CD4-positive, alpha-beta T cell (primary cell): ENCODE data around the gene TEX35. TPM values are rescaled to one million over a fixed set of nuclear protein-coding genes. Genes with fewer than 3 reads are reported as not detected.
A peak's percentile ranks its signal among the peaks of the same experiment; 100 is the strongest.

Experiments
- ATAC-seq: fragments of 200-7000 bp; cut with Tn5 transposase; one replicate; pipeline ENCODE4 v1.10.0; 2022; ENCODE audit warnings: mild to moderate bottlenecking; ENCODE audit not compliant: poor library complexity
- CTCF ChIA-PET: fragments of 350-600 bp; sonication (Branson Sonifier 250); formaldehyde crosslinking; loops from one replicate; lab custom pipeline; 2021; ENCODE audit warnings: antibody characterized with exemption, inconsistent platforms; lab: Charles Lee
- POLR2A ChIA-PET: fragments of 350-600 bp; sonication (Branson Sonifier 250); formaldehyde crosslinking; loops from one replicate; lab custom pipeline; 2021; ENCODE audit warnings: antibody characterized with exemption, inconsistent platforms; lab: Charles Lee
- DNase-seq, 14 experiments: peaks; one replicate each; pipeline ENCODE4 v3.0.0-alpha.2; 2013 to 2020; ENCODE audit warnings: mixed read lengths in 2 of 14
- H3K27ac ChIP-seq, 2 donors: one replicate each; pipeline versions ENCODE4 v1.5.1 to v1.7.0; 2013; ENCODE audit warnings: low read length in 2 of 2, low read depth in 1 of 2, mild to moderate bottlenecking in 1 of 2
- H3K27me3 ChIP-seq, 2 experiments: 1 replicate in 1 of 2; 2 replicates in 1 of 2; pipeline versions ENCODE4 v1.6.1 to v1.7.0; 2013; ENCODE audit warnings: low read length in 2 of 2, control low read depth in 1 of 2, mild to moderate bottlenecking in 1 of 2, moderate library complexity in 1 of 2; ENCODE audit not compliant: insufficient read depth in 2 of 2, control insufficient read depth in 1 of 2
- H3K36me3 ChIP-seq: one replicate; pipeline ENCODE4 v1.6.1; 2013; ENCODE audit warnings: low read length, control low read depth; ENCODE audit not compliant: insufficient read depth
- H3K4me1 ChIP-seq: one replicate; pipeline ENCODE4 v1.6.1; 2013; ENCODE audit warnings: low read length, control low read depth; ENCODE audit not compliant: insufficient read depth
- H3K4me3 ChIP-seq: one replicate; pipeline ENCODE4 v1.5.1; 2013; ENCODE audit warnings: mild to moderate bottlenecking, low read length, moderate library complexity
- H3K9me3 ChIP-seq, 2 experiments: 1 replicate in 1 of 2; 2 replicates in 1 of 2; pipeline versions ENCODE4 v1.6.1 to v1.7.0; 2013; ENCODE audit warnings: low read length in 2 of 2, mild to moderate bottlenecking in 2 of 2, control low read depth in 1 of 2, moderate library complexity in 1 of 2; ENCODE audit not compliant: control insufficient read depth in 1 of 2, insufficient read depth in 1 of 2
- H3K27ac Mint-ChIP-seq: one replicate; pipeline ENCODE4 v1.8.0; 2020; ENCODE audit warnings: mixed read lengths
- H3K27me3 Mint-ChIP-seq: one replicate; pipeline ENCODE4 v1.8.0; 2021; ENCODE audit warnings: mixed read lengths
- H3K36me3 Mint-ChIP-seq: one replicate; pipeline ENCODE4 v1.8.0; 2021; ENCODE audit warnings: low read depth, mixed read lengths
- H3K4me1 Mint-ChIP-seq: one replicate; pipeline ENCODE4 v1.8.0; 2021; ENCODE audit warnings: low read depth, mixed read lengths
- H3K4me3 Mint-ChIP-seq: one replicate; pipeline ENCODE4 v1.8.0; 2020; ENCODE audit warnings: mild to moderate bottlenecking, mixed read lengths
- H3K9me3 Mint-ChIP-seq: one replicate; pipeline ENCODE4 v1.8.0; 2020; ENCODE audit warnings: mixed read lengths
- intact Hi-C, 2 experiments: fragments of 100-400 bp; cut with DNase I in 1 of 2; cut with micrococcal nuclease in 1 of 2; formaldehyde crosslinking; loops; one replicate each; pipeline versions ENCODE4 v1.15.1 to v1.9.0; 2023 to 2025; cut with DNase I, micrococcal nuclease
- total RNA-seq, 174 experiments: library from RNA in 2 of 174; stranded (reverse) in 2 of 174; gene quantifications; one replicate each; pipeline ENCODE4 v1.2.3 and lab custom pipeline; 2021 to 2026
- TF ChIP-seq, protein P1 (sequence below): fragments of 200-600 bp; IDR thresholded peaks from one replicate; pipeline ENCODE4 v1.8.0; 2022; ENCODE audit warnings: antibody characterized with exemption, mild to moderate bottlenecking

Gene TEX35
- total RNA-seq, 2 experiments from 2014 or later: not detected

DNA sequence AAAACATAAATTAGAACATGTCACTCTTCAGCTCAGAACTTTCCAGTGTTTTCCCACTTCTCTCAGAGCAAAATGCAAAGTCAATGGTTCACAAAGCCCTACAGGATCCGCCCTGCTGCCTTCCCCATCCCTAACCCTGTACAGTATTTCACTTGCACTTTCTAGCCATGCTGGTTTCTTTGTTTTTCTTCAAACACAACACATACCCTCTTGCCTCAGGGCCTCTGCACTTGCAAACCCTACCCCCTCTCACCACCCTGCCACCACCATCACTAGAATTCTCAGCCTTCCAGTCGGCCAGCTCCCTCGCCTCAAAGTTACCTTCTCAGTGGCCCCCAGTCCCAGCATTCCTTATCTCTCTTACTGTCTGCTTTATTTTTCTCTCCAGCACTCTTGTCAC is 17.6 kb downstream of the TEX35 start:
- Mint-ChIP-seq H3K36me3 (no peaks in the 10 kb centered on the region), H3K27ac (no peak overlapping the region), H3K9me3 (no peaks in the 10 kb centered on the region), H3K4me3 (no peak overlapping the region), H3K27me3 (peaks cover 5% of the 10 kb centered on the region), H3K4me1 (peaks cover 5% of the 10 kb centered on the region)
- Histone ChIP-seq H3K4me3 (no peak overlapping the region), H3K4me1 (peaks cover 7% of the 10 kb centered on the region), H3K36me3 (no peaks in the 10 kb centered on the region), H3K9me3 (no peaks in the 10 kb centered on the region), H3K27ac (no peak overlapping the region), H3K27me3 (no peaks in the 10 kb centered on the region)
- TF ChIP-seq, protein P1, sequence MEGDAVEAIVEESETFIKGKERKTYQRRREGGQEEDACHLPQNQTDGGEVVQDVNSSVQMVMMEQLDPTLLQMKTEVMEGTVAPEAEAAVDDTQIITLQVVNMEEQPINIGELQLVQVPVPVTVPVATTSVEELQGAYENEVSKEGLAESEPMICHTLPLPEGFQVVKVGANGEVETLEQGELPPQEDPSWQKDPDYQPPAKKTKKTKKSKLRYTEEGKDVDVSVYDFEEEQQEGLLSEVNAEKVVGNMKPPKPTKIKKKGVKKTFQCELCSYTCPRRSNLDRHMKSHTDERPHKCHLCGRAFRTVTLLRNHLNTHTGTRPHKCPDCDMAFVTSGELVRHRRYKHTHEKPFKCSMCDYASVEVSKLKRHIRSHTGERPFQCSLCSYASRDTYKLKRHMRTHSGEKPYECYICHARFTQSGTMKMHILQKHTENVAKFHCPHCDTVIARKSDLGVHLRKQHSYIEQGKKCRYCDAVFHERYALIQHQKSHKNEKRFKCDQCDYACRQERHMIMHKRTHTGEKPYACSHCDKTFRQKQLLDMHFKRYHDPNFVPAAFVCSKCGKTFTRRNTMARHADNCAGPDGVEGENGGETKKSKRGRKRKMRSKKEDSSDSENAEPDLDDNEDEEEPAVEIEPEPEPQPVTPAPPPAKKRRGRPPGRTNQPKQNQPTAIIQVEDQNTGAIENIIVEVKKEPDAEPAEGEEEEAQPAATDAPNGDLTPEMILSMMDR: no peak
- ATAC-seq: no peak
- CTCF ChIA-PET: no interaction called here
- no peak for DNase-seq
- POLR2A ChIA-PET: no interaction called here
- intact Hi-C loops: loop anchor here in 1 of 2 experiments (10.0 kb wide), 1 partner anchor 1284 kb away; no protein-coding TSS in a partner anchor

DNA sequence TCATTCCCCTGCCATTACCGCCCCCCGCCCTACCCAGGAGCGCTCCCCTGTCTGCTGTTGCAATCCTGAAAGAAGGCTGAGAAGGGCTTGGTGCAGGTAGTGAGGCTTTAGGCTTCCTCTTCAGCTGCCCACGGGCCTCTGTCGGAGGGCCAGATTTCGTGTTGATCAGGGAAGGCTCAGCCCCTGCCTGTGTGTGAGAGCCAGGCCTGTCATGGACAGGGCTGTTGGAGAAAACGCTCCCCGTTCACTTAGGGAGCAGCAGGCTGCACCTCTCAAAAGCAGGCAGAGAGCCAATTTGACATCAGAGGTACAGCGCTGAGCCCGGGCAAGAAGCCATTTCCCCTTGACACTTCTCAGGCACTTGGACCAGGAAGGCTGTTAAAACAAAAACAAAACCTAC is 19.0 kb downstream of the TEX35 start:
- ChIA-PET POLR2A (no interaction called here), CTCF (interaction anchor here (0.6 to 2.9 kb wide), 8 partner anchors 9 to 482 kb away, joined by 3 to 11 read pairs (median 4); no protein-coding TSS in a partner anchor)
- no peak overlapping the region for H3K4me3 ChIP-seq
- H3K27me3 ChIP-seq: no peaks in the 10 kb centered on the region
- H3K27me3 Mint-ChIP-seq: peaks cover 5% of the 10 kb centered on the region
- no peaks in the 10 kb centered on the region for H3K9me3 Mint-ChIP-seq
- H3K27ac Mint-ChIP-seq: no peak overlapping the region
- H3K36me3 Mint-ChIP-seq: no peaks in the 10 kb centered on the region
- H3K4me1 ChIP-seq: peaks cover 7% of the 10 kb centered on the region
- no peak overlapping the region for H3K4me3 Mint-ChIP-seq
- no peak for ATAC-seq
- no peaks in the 10 kb centered on the region for H3K36me3 ChIP-seq
- TF ChIP-seq, protein P1: no peak
- no peak for DNase-seq
- H3K4me1 Mint-ChIP-seq: peaks cover 5% of the 10 kb centered on the region
- intact Hi-C loops: loop anchor here (1.0 to 10.0 kb wide), 4 partner anchors 471 to 1283 kb away; no protein-coding TSS in a partner anchor
- H3K27ac ChIP-seq: no peak overlapping the region
- no peaks in the 10 kb centered on the region for H3K9me3 ChIP-seq

DNA sequence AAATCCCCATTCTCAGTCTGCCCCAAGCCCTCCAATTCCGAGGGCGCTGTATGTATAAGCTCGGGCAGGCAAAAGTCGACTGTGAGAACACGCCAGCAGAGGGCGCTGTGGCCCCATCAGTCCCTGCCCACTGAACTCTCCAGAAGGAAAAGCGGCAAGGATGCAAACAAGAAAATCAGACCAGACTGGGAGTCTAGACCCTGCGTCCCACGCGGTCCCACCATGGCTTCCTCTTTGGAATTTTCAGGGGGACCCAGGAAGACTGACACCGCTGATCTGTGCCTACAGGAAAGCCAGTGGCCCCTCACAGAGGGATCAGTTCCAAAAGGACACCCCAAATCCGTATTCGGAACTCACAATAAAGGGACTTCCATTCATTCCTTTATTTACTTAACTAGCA is 19.5 kb downstream of the TEX35 start:
- Histone ChIP-seq H3K9me3 (no peaks in the 10 kb centered on the region), H3K36me3 (no peaks in the 10 kb centered on the region), H3K27me3 (no peaks in the 10 kb centered on the region), H3K4me3 (no peak overlapping the region), H3K27ac (no peak overlapping the region), H3K4me1 (peaks cover 7% of the 10 kb centered on the region)
- intact Hi-C loops: loop anchor here (1.0 to 10.0 kb wide), 4 partner anchors 470 to 1282 kb away; no protein-coding TSS in a partner anchor
- H3K27ac Mint-ChIP-seq: no peak overlapping the region
- peaks cover 5% of the 10 kb centered on the region for H3K4me1 Mint-ChIP-seq
- ChIA-PET POLR2A (no interaction called here), CTCF (interaction anchor here (0.6 to 2.9 kb wide), 8 partner anchors 8 to 482 kb away, joined by 3 to 11 read pairs (median 4); no protein-coding TSS in a partner anchor)
- H3K4me3 Mint-ChIP-seq: no peak overlapping the region
- peaks cover 5% of the 10 kb centered on the region for H3K27me3 Mint-ChIP-seq
- ATAC-seq (peak; percentile 75), DNase-seq (peak; percentile 49 to 86 (median 68))
- H3K36me3 Mint-ChIP-seq: no peaks in the 10 kb centered on the region
- no peaks in the 10 kb centered on the region for H3K9me3 Mint-ChIP-seq
- TF ChIP-seq, protein P1: peak; percentile 95
